ENCODE data around the gene PLG.
"Not testable (repeated sequence)": the region's sequence is repeated elsewhere in the genome, so short reads cannot be mapped to it uniquely, and the experiment has no call there.

The PLG gene

DNA sequence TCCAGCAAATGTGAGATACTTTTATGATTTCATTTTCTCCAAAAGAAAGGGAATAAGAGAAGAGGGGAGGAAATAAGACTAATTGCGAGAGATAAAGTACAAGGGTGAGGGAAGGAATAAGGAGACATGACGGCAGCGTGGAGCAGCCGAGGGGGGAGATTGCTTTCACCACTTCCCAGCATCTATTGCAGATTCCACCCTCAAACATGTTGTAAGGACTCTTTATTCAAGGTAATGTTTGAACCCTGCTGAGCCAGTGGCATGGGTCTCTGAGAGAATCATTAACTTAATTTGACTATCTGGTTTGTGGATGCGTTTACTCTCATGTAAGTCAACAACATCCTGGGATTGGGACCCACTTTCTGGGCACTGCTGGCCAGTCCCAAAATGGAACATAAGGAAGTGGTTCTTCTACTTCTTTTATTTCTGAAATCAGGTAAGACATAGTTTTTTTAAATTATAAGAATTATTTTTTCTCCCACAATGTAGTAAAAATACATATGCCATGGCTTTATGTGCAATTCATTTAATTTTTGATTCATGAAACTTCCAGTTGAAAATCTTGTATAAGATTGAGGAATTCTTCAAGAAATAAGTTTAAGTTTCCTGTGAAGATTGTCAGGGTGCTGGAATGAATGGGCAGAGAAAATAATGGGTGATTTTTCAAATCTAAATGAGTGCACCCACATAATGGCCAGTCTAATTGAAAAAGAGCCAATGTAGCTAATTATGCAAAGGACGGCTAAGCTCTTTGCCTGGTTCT, at the start of gene PLG:
TSS of gene PLG (plus strand) at position 327 of the 763 bp plus-strand sequence. CDS start at position 388, 61 bp downstream.
- not testable (repeated sequence) for DNase-seq

DNA sequence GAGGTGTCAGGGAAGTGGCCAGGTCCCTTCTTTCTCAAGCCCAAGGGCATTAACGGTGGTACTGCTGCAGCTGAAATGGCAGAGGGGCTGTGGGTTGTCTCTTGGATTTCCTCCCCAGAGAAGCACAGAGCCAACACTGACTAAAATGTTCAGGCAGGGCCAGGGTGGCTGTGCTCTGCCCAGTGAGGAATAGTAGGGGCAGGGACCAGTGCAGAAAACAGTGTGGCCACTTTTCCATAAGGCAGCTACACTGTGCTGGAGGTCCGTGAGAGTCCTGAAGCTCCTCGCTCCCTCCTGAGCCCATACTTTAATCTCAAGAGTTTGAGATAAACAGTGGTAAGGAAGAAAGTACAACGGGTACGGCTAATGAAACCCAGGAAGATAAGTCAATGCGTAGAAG, 42.5 kb upstream of the PLG start:
- DNase-seq = no peak

DNA sequence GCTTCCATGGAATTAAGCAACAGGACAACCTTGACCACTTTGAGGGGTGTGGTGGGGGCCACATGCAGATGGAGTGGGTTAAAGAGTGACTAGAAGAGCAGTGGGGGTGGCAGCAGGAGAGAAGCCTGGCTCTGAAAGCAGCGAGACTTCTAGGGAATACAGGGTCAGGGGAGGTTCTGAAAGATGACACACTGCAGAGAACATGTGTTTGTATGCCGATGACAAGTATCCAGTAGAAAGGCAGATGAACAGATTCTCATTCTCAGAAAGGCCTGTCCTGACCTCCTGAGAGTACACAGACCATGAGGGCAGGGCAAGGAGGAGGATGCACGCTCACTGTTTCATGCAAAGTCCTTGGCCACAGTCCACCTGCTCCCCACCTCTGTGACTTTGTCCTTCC, 40.8 kb upstream of the PLG start:
- DNase-seq = no peak

DNA sequence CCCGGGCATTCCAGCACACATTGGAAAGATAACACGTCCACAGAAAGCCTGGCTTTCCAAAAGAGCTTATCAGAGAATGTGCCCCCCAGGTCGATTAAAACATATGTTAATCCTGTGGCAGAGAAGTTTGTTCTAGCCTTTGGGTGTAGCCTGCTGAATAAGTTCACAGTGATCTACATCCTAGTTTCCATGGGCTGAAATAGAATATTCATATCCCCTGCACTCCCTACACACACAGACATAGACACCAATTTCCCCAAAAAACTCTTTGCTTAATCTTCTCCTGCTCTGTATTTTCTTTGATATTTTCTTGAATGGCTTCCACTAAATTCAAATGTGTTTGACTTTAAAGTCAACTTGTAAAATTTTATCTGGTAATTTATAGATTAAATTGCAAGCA, 39.6 kb upstream of the PLG start:
- no peak for DNase-seq

DNA sequence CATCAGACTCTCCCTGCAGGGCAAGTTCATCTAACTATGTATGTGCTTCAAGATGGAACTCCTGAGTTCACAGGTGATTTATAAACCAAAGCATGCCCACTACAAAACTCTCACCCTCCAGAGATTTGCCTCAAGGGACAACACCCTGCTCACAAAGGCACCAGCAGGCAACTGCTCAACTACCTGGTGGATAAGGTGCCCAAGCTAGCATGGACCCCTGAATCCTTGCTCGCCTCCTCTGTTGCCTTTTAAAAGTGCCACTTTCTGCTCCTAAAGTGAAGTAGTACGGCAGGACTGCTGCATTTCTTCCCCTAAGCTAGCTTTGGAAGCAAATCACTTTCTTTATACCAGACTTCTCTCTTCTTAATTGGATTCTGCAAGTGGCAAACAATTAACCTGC, 39.2 kb upstream of the PLG start:
- DNase-seq = no peak

DNA sequence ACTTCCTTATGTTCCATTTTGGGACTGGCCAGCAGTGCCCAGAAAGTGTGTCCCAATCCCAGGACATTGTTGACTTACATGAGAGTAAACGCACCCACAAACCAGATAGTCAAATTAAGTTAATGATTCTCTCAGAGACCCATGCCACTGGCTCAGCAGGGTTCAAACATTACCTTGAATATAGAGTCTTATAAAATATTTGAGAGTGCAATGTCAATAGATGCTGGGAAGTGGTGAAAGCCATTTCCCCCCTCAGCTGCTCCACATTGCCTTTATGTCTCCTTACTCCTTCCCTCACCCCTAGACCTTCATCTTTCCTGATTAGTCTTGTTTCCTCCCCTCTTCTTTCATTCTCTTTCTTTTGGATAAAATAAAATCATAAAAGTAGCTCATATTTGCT, 37.8 kb upstream of the PLG start, which contains the start of gene LPA:
TSS of gene LPA (minus strand) at position 78 of the 400 bp plus-strand sequence. CDS start at position 17, 61 bp downstream.
- not testable (repeated sequence) for DNase-seq

DNA sequence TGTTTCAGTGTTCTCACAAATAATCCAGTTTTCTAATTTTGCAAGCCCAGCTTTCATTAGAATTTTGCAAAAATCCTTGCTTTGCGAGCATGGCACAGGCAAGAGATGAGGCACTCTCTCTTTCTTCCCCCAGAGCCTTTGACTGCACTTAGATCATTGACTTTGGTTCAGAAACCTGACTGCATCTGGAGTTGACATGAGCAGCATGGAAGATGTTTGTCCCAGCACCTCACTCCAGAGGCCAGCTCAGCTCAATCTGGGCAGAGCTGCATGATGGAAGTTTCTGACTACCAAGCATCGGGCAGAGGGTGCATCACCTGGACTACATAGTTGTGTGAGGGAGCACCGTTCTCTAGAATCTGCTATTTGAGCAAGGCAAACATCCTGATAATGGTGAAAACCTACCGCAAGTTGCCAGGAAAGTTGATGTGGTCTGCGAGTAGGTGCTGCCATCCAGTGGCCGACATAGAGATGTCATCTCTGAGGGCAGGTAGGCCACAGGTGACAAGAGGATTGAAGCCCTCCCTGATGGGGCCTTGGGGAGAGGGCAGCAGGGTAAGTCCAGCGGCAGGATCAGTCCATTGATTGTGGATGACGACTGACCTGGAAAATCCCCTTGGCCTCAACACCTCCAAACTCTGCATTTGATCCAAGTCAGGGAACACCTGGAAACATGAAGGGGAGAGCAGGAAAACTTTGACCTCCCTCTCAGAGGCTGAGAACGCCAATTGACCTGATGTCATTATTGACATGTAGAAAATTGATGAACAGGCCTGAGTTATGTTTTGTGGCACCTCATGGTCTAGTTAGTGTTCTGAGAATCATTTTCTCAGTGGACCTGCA, 34.2 kb upstream of the PLG start:
- DNase-seq = peak; percentile 46

DNA sequence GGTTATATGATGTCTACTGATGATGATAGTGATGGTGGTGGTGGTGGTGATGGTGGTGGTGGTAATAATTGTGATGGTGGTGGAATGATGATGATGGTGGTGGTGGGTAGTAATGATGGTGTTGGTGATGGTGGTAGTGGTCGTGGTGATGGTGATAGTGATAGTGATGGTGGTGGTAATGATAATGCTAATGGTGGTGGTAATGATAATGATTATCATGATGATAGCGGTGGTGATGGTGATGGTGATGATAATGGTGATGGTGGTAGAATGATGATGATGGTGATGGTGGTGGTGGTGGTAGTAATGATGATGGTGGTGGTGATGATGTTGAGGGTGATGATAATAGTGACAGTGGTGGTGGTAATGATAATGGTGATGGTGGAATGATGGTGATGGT, 33.5 kb upstream of the PLG start:
- DNase-seq = no peak

DNA sequence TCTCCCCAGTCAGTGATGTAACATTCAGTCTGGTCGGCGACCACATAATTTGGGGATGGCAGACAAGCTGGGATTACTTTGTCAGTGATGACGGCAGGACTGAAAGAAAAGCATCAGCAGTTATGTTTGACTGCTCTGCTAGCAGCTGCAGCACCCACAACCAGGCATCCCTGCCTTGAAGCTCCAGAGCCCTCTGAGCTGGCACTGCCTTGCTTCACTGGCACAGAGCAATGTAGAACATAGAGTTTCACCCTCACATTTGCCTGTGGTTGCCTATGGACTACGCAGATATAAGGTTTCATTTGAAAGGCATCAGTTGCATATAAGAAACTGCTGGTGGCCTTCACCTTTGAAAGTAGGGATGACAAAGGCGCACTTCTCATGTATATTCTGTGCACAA, 25.6 kb upstream of the PLG start:
- not testable (repeated sequence) for DNase-seq

DNA sequence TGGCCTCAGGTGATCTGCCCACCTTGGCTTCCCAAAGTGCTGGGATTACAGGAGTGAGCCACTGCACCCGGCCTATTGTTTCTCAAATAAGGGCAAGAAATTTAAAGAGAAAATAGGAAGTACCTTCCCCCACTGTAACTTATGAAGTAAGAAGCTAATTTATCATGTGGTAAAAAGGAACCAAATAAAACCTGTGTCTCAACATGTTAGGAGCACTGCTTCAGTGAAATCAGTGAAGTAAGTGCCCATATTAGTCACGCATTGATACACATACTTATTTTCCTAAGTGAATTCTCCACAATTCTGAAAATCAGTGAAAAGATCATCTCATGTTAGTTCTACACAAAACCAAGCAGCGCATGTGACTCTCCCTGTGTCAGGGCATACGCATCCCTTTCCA, 23.8 kb upstream of the PLG start:
- DNase-seq = no peak

DNA sequence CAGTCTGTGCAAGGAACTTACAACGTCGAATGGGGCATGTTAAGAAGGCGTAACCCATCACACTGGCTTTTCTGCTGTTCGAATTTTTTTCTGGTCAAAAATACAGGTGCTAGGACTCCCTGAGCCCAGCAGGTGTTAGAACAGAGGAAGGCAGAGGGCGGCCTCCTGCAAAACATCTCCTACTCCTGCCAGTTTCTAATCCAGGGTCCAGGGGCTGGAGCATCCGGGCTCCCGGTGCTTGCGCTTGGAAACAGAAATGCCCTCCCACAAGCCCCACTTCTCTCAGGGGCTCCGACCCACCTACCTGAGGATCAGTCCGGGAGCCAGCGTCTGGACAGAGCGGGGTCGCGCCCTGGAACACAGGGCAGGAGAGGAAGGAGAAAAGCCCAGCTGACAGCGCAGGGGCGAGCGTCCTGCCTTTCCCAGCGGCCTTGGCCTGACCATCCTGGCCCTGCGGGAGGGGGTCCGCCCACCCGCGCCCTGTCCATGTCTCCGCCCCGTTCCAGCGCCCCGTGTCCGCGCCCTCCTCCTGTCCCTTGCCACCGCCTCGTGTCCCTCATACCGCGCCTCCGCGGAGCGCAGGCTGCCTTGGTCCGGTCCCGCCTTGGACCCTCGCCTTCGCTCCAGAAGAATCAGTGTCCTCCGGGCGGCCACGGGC, 23.2 kb upstream of the PLG start:
- no peak for DNase-seq

DNA sequence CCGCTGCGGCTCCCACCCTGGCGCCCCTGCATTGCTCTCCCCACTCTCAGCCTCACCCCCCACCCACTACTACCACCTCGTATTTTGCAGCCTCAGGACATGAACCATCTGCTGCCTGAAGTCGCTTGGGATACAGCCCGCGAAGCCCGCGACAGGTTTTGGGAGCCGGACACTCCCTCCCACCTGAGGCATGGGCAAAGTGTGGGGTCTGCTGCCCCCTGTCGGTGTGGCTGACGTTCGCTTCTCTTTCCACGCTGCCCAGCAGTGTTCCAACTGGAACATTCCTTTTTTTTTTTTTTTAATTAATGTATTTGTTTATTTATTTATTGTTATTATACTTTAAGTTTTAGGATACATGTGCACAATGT, 22.7 kb upstream of the PLG start:
- DNase-seq = no peak

DNA sequence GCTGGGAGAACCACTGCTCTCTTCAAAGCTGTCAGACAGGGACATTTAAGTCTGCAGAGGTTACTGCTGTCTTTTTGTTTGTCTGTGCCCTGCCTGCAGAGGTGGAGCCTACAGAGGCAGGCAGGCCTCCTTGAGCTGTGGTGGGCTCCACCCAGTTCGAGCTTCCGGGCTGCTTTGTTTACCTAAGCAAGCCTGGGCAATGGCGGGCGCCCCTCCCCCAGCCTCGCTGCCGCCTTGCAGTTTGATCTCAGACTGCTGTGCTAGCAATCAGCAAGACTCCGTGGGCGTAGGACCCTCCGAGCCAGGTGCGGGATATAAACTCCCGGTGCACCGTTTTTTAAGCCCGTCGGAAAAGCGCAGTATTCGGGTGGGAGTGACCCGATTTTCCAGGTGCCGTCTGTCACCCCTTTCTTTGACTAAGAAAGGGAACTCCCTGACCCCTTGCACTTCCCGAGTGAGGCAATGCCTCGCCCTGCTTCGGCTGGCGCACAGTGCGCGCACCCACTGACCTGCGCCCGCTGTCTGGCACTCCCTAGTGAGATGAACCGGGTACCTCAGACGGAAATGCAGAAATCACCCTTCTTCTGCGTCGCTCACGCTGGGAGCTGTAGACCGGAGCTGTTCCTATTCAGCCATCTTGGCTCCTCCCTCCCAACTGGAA, 16.8 kb upstream of the PLG start:
- not testable (repeated sequence) for DNase-seq

DNA sequence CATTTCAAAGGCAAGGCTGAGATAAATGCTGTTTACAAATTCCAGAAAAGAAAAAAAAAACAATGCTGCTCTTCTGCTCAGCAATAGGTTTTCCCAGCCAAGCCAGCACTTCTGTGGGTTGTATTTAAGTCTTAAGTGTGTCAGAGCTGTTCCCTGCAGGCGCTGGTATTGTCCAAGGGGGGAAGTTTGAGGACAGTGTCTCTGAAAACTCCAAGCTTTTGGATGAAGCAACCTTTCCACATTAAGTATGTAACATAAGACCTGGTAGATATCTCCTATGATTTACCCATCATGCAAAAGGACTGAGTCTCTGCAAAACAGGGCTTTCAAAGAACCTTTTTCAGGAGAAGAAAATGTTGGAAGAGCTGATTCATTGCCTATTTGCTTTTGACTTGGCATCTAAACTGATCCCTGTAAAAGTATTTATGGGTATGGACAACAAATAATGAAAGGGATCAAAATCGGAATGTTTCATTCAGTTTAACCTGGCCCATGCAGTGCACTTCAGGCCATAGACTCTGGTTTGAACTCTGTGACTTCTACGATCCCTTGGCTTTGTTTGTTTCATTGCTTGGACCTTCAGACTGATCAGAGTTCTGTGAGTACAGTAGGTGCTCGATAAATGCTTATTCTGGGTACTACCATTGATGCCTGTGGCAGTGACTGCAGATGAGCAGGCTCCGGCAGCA, 16.1 kb upstream of the PLG start:
- no peak for DNase-seq

DNA sequence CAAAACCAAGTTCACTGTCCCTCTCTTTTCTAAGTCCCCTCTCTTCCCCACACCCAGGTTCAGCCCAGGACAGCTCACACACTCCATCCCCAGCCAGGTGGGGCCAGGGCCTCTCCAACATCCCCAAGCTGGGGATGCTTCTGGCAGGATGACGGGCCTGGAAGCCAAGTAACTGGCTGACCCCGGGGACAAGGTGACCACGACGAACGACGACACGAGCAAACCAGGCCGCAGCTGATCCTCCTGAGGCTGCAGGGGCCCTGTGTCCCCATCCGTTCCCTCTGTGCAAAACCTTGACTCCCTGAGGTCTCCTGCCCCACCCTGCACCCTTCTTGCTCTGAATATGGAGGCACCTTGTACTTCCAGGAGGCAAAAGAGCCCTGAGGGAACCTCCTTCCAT, 11.6 kb upstream of the PLG start:
- no peak for DNase-seq

DNA sequence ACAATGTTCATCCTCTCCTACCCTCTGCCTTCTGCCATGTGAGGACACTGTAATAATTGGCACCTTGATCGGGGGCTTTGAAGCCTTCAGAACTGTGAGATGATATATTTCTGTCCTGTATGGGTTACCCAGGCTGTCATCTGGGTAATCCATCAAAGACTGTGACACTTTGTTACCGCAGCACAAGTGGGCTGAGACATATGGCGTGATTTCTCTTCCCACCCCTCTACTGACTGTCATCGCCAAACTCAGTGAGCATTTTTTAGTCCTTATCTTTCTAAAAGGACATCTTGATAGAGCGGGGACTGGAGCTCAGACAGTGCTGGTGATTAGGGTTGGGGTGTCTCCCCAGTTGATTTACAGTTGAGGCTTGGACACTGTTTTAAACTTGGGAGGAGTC, 10.4 kb upstream of the PLG start:
- DNase-seq = no peak

DNA sequence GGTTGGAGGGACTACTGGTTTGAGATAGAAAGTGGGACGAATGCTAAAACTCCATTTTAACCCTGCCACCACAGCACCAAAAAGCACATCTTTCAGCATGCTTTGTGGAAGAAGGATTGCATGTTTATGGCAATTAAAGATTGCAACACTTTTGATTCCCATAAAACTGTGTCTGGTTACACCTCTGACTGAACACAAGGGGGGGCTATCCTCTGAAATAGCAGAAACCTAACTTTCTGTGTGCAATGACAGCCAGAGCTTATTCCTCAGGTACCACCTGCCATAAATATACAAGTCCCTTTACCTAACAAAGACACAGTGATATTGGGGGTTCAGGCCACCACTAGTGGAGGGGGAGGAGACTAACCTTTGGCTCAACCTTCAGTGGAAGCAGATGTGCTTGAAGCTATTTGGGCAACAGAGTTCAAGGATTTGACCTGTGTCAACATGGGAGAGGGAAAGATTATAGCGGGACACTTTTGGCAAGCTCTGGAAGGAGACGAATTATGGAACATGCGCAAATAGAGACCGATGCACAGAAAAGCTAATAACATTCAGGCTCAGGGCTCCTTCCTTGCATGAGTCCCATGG, 9.6 kb upstream of the PLG start:
- DNase-seq = no peak

DNA sequence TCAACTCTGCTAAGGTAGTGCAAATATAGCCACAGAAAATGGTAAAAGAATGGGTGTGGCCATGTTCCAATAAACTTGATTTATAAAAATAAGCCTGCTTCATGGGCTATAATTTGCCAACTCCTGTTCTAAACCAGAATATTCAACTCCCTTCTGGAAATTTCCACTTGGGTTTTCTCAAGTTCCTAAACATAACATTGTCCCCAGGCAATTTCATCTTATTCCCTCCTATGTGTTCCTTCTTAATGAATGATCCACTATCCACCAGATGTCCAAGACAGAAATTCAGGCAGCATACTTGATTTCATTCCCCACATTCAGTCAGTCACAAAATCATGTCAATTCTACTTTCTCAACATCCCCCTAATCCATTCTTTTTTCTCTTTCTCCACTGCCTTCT, 7.0 kb upstream of the PLG start:
- DNase-seq = not testable (repeated sequence)

DNA sequence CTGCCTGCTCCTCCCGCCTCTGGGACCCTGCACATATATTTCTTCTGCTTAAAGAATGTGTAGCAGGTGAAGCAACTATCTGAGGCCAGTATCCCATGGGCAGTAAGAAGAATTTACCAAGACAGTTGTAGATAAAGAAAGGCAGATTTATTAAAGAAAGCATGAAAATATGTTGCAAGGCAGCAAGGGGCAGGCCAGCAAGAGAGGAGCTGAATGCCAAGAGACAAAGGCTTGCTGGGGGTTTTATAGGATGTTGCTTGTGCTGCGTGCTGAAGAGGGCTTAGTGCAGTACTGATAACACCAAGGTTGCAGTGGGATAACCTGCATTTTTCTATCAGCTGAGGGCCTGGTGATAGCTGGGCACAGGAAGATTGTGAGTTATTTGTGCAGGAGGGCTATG, 6.4 kb upstream of the PLG start:
- not testable (repeated sequence) for DNase-seq

DNA sequence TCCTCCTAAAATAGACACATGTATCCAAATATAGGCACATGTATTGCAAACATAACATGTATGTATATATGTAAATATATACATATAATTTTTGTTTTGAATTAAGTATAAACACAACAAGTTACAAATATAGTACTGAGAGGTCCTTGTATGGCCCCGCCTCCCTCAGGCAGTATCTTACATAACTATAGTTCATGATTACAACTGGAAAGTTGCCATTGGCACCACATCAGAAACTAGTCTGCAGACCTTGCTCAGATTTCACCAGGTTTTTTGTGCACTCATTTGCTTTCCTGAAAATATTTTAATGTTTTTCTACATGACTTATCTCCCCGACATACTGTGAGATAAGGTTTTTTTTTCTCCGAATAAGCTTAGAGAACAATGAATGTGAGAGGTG, 5.2 kb upstream of the PLG start:
- not testable (repeated sequence) for DNase-seq

DNA sequence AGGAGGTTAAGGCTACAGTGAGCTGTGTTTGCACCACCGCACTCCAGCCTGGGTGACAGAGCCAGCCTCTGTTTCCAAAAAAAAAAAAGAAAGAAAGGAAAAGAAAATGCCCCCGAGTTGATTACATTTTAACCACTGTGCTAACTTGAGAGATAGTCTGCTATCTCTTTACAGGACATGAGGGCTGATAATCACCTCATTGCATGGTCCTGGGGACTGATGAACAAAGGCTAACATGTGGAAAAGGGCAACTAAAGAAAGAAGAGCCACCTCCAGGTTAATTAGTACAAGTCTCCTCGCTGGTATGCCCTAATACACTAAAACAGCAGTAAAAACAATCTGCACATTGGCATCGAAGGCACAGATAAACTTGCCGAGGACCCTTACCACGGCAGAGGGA, 4.2 kb upstream of the PLG start:
- no peak for DNase-seq

DNA sequence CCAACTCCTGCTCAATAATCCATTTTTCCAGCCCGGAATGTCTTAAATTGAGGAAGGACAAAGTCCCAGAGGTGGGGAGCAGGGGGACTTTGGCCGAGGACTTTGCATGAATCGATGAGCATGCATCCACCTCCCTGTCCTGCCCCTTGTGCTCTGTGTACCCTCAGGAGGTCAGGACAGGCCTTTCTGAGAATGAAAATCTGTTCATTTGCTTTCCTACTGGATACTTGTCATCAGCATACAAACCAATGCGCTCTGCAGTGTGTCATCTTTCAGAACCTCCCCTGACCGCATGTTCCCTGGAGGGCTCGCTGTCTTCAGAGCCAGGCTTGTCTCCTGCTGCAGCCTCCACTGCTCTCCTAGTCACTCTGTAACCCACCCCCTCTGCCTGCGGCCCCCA, 2.6 kb downstream of the PLG start:
- DNase-seq = not testable (repeated sequence)

All from activated CD4-positive, alpha-beta T cell treated with anti-CD3 and anti-CD28 coated beads, Interleukin-2, Interleukin-6, amounts not matched to agents 100 ng/mL and 50 ng/mL, durations not matched to agents 16 hours and 8 hours (primary cell).